Activated naive CD4-positive, alpha-beta T cell treated with anti-CD3 and anti-CD28 coated beads, Interleukin-2, amount 50 U/mL, for 72 hours (primary cell): ENCODE results near the gene TNNC1. TPM values are rescaled to one million over a fixed set of nuclear protein-coding genes. Genes with fewer than 3 reads are reported as not detected.

Source experiments
- ATAC-seq, 2 donors: fragments of 150-1000 bp; cut with Tn5 transposase; 2 replicates each; pipeline ENCODE4 v1.10.0; 2021; ENCODE audit warnings: mild to moderate bottlenecking in 2 of 2, moderate library complexity in 2 of 2
- DNase-seq, 2 donors: peaks; one replicate each; pipeline ENCODE4 v3.0.0; 2021 to 2022; ENCODE audit warnings: low spot score in 2 of 2
- H3K27ac Mint-ChIP-seq, 2 donors: one replicate each; pipeline ENCODE4 v1.8.0; 2022; ENCODE audit warnings: mild to moderate bottlenecking in 2 of 2, mixed read lengths in 2 of 2
- H3K36me3 Mint-ChIP-seq, 2 donors: one replicate each; pipeline ENCODE4 v1.8.0; 2022; ENCODE audit warnings: mixed read lengths in 2 of 2
- H3K9me3 Mint-ChIP-seq, 2 donors: one replicate each; pipeline ENCODE4 v1.8.0; 2022; ENCODE audit warnings: mixed read lengths in 2 of 2
- total RNA-seq, 2 donors: library from RNA; stranded (reverse); gene quantifications; one replicate each; pipeline ENCODE4 v1.2.3, GENCODE V29; 2022

Gene TNNC1
- total RNA-seq, 2 donors from 2014 or later = 6.6 to 8.4 TPM

DNA sequence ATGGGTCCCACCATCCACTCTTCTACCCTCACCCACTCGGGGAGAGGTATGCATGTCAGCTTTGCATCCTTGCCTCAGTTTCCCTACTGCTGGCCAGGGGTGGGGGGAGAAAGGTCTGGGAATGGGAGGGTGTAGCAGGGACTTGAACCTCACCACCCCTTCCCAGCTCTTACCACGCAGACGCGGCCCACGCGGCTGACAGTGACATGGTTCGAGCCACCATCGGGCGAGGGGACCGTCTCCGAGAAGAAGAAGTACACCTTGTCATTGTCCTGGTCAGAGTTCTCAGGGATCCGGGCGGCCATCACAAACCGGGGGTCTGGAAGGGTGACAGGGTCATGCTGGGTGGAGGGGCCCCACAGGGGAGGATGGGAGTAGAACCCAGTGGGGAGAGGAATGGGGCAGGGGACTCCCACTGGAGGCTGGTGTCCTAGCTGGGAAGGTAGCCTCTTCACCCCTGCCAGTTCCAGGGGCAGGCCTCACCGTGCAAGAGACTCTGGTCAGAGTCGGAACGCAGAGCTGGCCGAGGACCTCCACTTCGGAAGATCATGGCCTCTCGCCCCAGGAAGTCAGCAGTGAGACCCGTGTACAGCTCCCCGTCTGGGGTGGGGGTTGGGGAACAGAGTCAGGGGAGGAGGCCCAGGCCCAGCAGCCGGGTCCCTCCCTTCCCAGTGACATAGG lies 12.6 kb downstream of the TNNC1 start:
- ATAC-seq (no peak), DNase-seq (no peak)
- Mint-ChIP-seq H3K36me3 (no peaks in the 10 kb centered on the region), H3K27ac (no peak overlapping the region), H3K9me3 (no peaks in the 10 kb centered on the region)

GRCh38 chr3:52440671-52441070 lies 13.2 kb downstream of the TNNC1 start:
- H3K36me3 Mint-ChIP-seq = no peaks in the 10 kb centered on the region
- DNase-seq = no peak
- no peak for ATAC-seq
- H3K27ac Mint-ChIP-seq = peak overlapping the region in 1 of 2 donors; percentile 38
- H3K9me3 Mint-ChIP-seq = no peaks in the 10 kb centered on the region

DNA sequence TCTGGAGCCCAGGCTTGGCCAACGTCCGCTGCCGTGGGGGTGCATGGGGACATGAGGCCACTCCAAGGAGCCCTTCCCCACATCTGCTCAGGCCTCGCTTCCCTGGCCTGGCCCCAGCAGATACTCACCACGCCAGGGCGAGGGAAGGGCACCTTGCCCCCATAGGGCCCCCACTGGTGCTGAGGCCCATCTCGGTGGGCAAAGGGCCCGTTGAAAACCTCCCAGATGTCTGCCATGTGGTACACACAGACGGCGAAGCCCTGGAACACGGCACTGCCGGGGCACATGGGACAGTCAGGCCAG lies 13.6 kb downstream of the TNNC1 start:
- H3K27ac Mint-ChIP-seq = peak overlapping the region in 1 of 2 donors; percentile 38
- no peaks in the 10 kb centered on the region for H3K9me3 Mint-ChIP-seq
- no peak for DNase-seq
- ATAC-seq = no peak
- H3K36me3 Mint-ChIP-seq = no peaks in the 10 kb centered on the region

DNA sequence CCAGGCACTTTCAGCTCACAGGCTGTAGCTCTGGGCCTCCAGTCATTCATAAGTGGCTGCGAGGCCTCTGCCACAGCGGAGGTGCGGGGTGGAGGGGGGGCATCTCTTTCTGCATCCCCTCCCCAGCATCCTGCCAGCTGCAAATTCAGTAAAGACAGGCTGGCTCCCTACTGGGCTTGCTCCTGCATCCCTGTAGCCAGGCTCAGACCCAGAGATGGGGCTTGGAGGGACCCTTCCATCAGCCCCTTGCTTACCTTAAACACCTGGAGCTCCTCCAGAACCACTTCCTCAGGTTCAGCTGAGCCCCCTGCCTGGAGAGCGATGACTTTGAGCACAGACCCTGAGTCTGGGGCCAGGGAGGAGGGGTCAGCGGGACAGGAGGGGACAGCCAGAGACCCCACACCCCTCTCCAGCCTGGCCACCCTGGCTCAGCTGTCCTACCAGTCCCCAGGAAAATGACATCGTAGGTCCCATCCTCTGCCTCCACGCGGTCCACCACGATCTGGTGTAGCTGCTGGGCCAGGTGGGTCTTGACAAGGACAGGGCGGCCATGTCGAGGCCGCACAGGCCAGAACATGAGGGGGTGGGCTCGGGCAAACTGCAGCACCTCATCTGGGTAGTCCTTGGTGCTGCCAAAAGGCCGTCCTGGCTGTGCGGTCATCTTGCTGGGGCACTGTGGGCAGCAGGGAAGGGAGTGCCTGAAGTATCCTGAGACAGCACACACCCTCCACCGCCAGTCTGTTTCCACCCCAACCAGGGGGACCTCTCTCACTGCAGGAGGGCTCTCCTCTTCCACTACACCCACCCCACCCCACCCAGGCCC lies 14.2 kb downstream of the TNNC1 start:
- no peaks in the 10 kb centered on the region for H3K36me3 Mint-ChIP-seq
- no peak overlapping the region for H3K27ac Mint-ChIP-seq
- ATAC-seq (no peak), DNase-seq (no peak)
- H3K9me3 Mint-ChIP-seq = no peaks in the 10 kb centered on the region

DNA sequence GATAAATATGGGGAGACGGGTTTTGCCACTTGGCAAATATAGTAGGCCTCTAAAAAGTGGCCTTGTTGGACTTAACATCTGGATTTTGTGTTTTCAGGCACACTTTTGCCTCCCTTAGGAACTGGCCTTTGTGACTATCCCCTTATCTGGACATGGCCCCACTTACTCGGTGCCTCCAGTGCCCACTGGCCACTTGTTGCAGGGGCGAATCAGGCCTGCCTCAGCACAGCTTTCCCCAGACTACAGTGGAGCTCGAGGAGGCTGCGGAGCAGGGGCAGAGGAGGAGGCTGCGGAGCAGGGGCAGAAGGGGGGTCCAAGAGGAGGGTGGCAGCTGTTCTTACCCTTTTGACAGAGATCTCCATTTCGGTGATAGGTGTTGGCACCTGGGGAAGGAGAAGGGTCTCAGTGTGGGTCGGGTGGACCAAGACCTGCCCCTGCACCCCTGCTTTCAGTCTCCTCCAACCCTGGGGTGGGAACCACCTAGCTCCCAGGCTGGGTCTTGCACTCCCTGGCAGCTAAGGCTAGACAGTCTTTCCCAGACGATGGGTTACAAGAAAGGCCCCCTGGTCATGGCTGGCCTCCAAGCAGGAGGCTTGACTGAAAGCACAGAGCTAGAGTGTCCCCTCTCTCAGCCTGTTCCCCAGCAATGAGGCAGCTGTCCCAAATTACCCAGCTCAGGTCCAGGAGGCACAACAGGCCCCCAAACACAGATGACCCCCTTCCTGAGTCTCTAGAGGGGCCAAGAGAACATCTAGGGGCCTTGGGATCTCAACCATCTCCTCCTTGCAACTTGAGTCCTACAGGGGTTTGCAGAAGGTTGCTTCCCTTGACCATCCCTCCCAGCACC lies 15.0 kb downstream of the TNNC1 start:
- H3K36me3 Mint-ChIP-seq = no peaks in the 10 kb centered on the region
- DNase-seq (no peak), ATAC-seq (no peak)
- no peak overlapping the region for H3K27ac Mint-ChIP-seq
- no peaks in the 10 kb centered on the region for H3K9me3 Mint-ChIP-seq

- Mint-ChIP-seq H3K36me3 (no peaks in the 10 kb centered on the region), H3K9me3 (no peaks in the 10 kb centered on the region), H3K27ac (no peak overlapping the region)
- ATAC-seq (no peak), DNase-seq (no peak)
These were observed 15.8 kb downstream of the TNNC1 start for GRCh38 chr3:52438104-52438376.

- DNase-seq (no peak), ATAC-seq (no peak)
- H3K27ac Mint-ChIP-seq = no peak overlapping the region
- H3K36me3 Mint-ChIP-seq = no peaks in the 10 kb centered on the region
- no peaks in the 10 kb centered on the region for H3K9me3 Mint-ChIP-seq
These were observed 16.3 kb downstream of the TNNC1 start for GRCh38 chr3:52437326-52438103.

- Mint-ChIP-seq H3K36me3 (no peaks in the 10 kb centered on the region), H3K9me3 (no peaks in the 10 kb centered on the region), H3K27ac (no peak overlapping the region)
- ATAC-seq (no peak), DNase-seq (no peak)
These were observed 17.2 kb downstream of the TNNC1 start for GRCh38 chr3:52436500-52437149.

- no peaks in the 10 kb centered on the region for H3K36me3 Mint-ChIP-seq
- H3K9me3 Mint-ChIP-seq = no peaks in the 10 kb centered on the region
- no peak overlapping the region for H3K27ac Mint-ChIP-seq
- no peak for DNase-seq
- no peak for ATAC-seq
These were observed 18.4 kb downstream of the TNNC1 start for GRCh38 chr3:52435246-52436101.

DNA sequence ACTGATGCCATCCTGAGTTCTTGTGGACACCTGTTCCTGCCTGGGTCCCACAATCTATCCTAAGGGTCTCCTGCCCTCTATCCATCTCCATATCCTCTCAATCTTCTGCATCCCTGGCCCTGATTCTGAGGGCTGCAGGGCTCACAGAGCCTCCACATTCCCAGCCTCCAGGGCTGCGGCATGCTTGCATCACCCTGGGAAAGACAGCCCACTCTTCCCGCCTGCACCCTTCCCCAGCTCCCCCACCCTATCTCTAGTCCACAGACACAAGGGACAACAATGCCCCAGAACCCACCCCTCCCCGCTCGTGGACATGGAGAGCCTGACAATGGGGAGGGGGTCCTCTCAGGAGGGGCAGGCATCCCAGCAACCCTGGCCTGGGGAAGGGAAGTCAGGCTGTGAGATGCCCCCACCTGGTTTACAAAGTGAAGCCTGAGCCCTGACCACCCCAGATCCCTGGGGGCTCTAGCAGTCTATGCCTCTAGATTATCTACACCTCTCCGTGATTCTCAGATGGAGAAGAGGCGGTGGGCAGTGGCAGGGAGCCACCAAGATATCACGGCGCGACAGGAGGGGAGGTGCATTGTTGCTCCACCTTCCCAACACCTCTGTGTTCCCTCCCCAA lies 19.2 kb downstream of the TNNC1 start:
- DNase-seq = no peak
- H3K27ac Mint-ChIP-seq = peak overlapping the region; percentile 7 to 28
- ATAC-seq = no peak
- no peaks in the 10 kb centered on the region for H3K9me3 Mint-ChIP-seq
- no peaks in the 10 kb centered on the region for H3K36me3 Mint-ChIP-seq

DNA sequence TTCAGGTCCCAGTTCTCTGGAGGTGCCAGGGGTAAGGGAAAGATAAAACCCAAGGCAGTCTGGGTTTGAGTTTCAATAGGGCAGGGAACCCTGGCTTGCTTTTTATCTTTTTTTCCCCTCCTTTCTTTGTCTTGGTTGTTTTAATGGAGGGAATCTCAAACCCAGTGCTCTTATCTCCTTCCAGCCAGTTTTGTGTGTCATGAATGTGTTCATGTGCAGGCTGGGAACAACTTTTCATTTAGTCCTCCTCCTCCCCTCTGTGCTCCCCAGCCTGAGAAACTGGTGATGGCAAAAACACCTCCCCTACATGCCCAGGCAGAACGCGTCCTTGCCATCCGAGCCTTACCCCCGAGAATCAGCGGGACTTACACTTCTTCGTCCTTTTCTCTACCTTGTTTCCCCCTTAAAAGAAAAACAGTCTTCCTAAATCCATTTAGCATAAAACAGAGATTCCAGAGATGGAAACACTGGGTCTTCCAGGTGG lies 19.8 kb downstream of the TNNC1 start:
- H3K27ac Mint-ChIP-seq = peak overlapping the region; percentile 7 to 28
- DNase-seq = no peak
- no peaks in the 10 kb centered on the region for H3K36me3 Mint-ChIP-seq
- ATAC-seq = no peak
- no peaks in the 10 kb centered on the region for H3K9me3 Mint-ChIP-seq

DNA sequence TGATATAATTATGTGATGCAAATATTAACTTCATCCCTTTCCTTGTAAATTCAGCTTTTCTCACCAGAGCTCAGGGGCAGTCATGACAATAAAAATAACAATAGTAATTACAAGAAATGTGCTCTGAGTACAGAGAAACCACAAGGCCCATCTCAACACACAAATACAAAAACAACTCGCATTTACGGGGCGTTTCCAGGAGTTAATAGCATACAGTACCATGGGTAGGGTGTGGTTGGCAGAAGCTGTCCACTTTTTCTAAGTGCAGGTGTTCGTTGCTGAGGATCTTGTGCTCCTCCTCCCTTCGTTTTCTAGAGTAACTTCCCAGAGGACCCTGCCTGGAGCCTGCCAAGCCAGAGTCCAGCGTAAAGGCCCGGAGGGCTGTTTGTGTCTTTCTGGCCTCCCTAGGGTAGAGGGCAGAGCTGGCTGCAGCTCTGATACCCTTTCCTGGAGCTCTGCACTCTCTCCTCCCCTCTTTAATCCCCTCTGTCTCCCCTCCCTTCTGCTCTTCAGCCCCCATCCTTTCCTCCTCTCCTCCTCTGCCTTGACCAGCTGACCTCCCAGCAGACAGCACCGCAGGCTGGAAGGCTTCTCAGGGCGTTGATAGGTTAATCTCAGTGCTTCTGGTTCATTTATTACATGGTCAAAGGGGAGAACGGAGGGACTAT lies 20.4 kb downstream of the TNNC1 start:
- H3K36me3 Mint-ChIP-seq = no peaks in the 10 kb centered on the region
- no peaks in the 10 kb centered on the region for H3K9me3 Mint-ChIP-seq
- ATAC-seq (no peak), DNase-seq (no peak)
- peak overlapping the region; percentile 48 to 51 for H3K27ac Mint-ChIP-seq

GRCh38 chr3:52432691-52433141 lies 21.1 kb downstream of the TNNC1 start:
- no peak for ATAC-seq
- H3K27ac Mint-ChIP-seq = peak overlapping the region; percentile 48 to 51
- DNase-seq = no peak
- H3K36me3 Mint-ChIP-seq = no peaks in the 10 kb centered on the region
- no peaks in the 10 kb centered on the region for H3K9me3 Mint-ChIP-seq

DNA sequence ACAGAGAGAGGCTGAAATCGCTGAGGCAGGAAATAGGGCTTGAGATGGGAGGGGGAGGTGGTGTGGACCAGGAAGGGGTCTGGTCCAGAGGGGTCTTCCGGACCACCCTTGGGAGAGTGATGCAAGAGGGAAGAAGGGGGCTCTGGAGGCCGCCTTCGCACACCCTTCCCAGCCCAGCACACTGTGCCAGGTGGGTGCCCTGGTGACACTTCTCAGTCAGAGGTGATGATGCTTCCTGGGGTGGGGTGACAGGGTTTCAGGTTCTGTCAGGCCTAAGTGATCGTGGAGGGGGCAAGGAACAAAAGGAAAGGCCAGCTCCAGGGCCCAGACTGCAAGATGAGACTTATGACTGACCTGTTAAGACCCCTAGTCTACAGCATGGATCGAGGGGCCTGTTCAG lies 21.6 kb downstream of the TNNC1 start:
- Mint-ChIP-seq H3K9me3 (no peaks in the 10 kb centered on the region), H3K36me3 (no peaks in the 10 kb centered on the region), H3K27ac (peak overlapping the region in 1 of 2 donors; percentile 48)
- ATAC-seq = no peak
- no peak for DNase-seq
